GM19395 (cell line): ENCODE data around the gene KDELR3.

Source experiments
- ATAC-seq: cut with Tn5 transposase; IDR thresholded peaks from one replicate; pipeline ENCODE4 v1.9.1; 2021; ENCODE audit warnings: mild to moderate bottlenecking, moderate library complexity; ENCODE audit not compliant: unreplicated experiment

Gene KDELR3

GRCh38 chr22:38481162-38481870 lies 13.4 kb downstream of the KDELR3 start:
- ATAC-seq: no peak

GRCh38 chr22:38481871-38482332 lies 14.0 kb downstream of the KDELR3 start:
- no peak for ATAC-seq

- ATAC-seq: no peak
Observed at GRCh38 chr22:38482662-38483308, 14.9 kb downstream of the KDELR3 start.

GRCh38 chr22:38484244-38484643 lies 16.3 kb downstream of the KDELR3 start:
- no peak for ATAC-seq

- no peak for ATAC-seq
Observed at GRCh38 chr22:38485783-38486182, 17.9 kb downstream of the KDELR3 start.

- ATAC-seq: no peak
Observed at GRCh38 chr22:38487946-38488345, 20.1 kb downstream of the KDELR3 start.

- no peak for ATAC-seq
Observed at GRCh38 chr22:38489142-38489541, 21.2 kb downstream of the KDELR3 start.

GRCh38 chr22:38489561-38490145 lies 21.8 kb downstream of the KDELR3 start:
- ATAC-seq: no peak

- ATAC-seq: no peak
Observed at GRCh38 chr22:38490475-38490874, 22.6 kb downstream of the KDELR3 start.

GRCh38 chr22:38490915-38491314 lies 23.0 kb downstream of the KDELR3 start:
- no peak for ATAC-seq

- ATAC-seq: no peak
Observed at GRCh38 chr22:38491707-38492348, 23.9 kb downstream of the KDELR3 start.

GRCh38 chr22:38494498-38494897 lies 26.6 kb downstream of the KDELR3 start:
- ATAC-seq: no peak

- no peak for ATAC-seq
Observed at GRCh38 chr22:38494939-38495338, 27.0 kb downstream of the KDELR3 start.

- ATAC-seq: no peak
Observed at GRCh38 chr22:38497869-38498268, 30.0 kb downstream of the KDELR3 start.

GRCh38 chr22:38501797-38502672 lies 34.1 kb downstream of the KDELR3 start:
- ATAC-seq: no peak

GRCh38 chr22:38503021-38503420 lies 35.1 kb downstream of the KDELR3 start:
- no peak for ATAC-seq

- ATAC-seq: no peak
Observed at GRCh38 chr22:38504731-38505540, 37.0 kb downstream of the KDELR3 start.

- ATAC-seq: peak; percentile 40
Observed at GRCh38 chr22:38505541-38506117, 37.7 kb downstream of the KDELR3 start.
